K562 (cell line): ENCODE results near the gene NDST1. TPM values are rescaled to one million over a fixed set of nuclear protein-coding genes. Genes with fewer than 3 reads are reported as not detected.

Experiments
- ATAC-seq: fragments of 200-7000 bp; cut with Tn5 transposase; 3 replicates; pipeline ENCODE4 v1.9.1; 2020; ENCODE audit warnings: moderate library complexity
- BruUV-seq: library from RNA; stranded (reverse); fragments of 400-500 nt; replicated peaks from 2 replicates; lab custom pipeline; 2021; lab: Mats Ljungman, UMichigan
- CTCF ChIA-PET: fragments of 300-600 bp; formaldehyde crosslinking; extraction: SDS; loops from one replicate; lab custom pipeline; 2021; ENCODE audit warnings: low intra/inter-chr PET ratio; lab: Yijun Ruan, JAX
- POLR2A ChIA-PET: fragments of 300-600, 350-650 bp; sonication (Branson Sonifier 250); formaldehyde crosslinking; extraction: SDS; loops from one replicate; lab custom pipeline; 2021; ENCODE audit warnings: antibody characterized with exemption, inconsistent platforms; lab: Yijun Ruan, JAX
- DNase-seq, 4 experiments: peaks; one replicate each; pipeline versions ENCODE4 v3.0.0 to v3.0.0-alpha.2; 2011 to 2018; ENCODE audit warnings: low spot score in 3 of 4, mixed read lengths in 3 of 4; ENCODE audit errors: extremely low read depth in 1 of 4
- FAIRE-seq: peaks from 2 replicates; lab custom pipeline; 2011; peaks lifted over from hg19 to GRCh38; lab: Jason Lieb, UNC
- H2AFZ ChIP-seq: 2 replicates; pipeline ENCODE4 v1.6.0; 2011; ENCODE audit warnings: low read depth, low read length, control low read depth, inconsistent platforms
- H3K27ac ChIP-seq: fragments of 200-600 bp; 3 replicates; pipeline ENCODE4 v1.8.0; 2011; ENCODE audit warnings: low read depth, mild to moderate bottlenecking, control low read depth, inconsistent platforms, low read length, moderate library complexity, mixed read lengths; ENCODE audit errors: extremely low read depth
- H3K27me3 ChIP-seq, 2 experiments: fragments of 300-600 bp in 1 of 2; 2 replicates in 1 of 2; 3 replicates in 1 of 2; pipeline versions ENCODE4 v1.6.0 to v1.8.0; 2011; ENCODE audit warnings: inconsistent platforms in 2 of 2, low read length in 2 of 2, mild to moderate bottlenecking in 1 of 2, mixed read lengths in 1 of 2, moderate library complexity in 1 of 2; ENCODE audit not compliant: control insufficient read depth in 2 of 2, insufficient read depth in 2 of 2
- H3K36me3 ChIP-seq: fragments of 300-600 bp; 3 replicates; pipeline ENCODE4 v1.8.0; 2011; ENCODE audit warnings: mild to moderate bottlenecking, low read length, inconsistent platforms; ENCODE audit not compliant: control insufficient read depth, insufficient read depth
- H3K4me1 ChIP-seq, 2 experiments: fragments of 200-600 bp in 1 of 2; replicated peaks in 1 of 2; 2 replicates in 1 of 2; 3 replicates in 1 of 2; pipeline versions ENCODE4 v1.5.1 to v1.8.0; 2011; ENCODE audit warnings: inconsistent platforms in 2 of 2, low read length in 2 of 2, mild to moderate bottlenecking in 1 of 2, mixed read lengths in 1 of 2, moderate library complexity in 1 of 2; ENCODE audit not compliant: control insufficient read depth in 2 of 2, insufficient read depth in 2 of 2
- H3K4me2 ChIP-seq: 2 replicates; pipeline ENCODE4 v1.6.1; 2011; ENCODE audit warnings: low read length, control low read depth, inconsistent platforms, mixed read lengths; ENCODE audit not compliant: insufficient read depth
- H3K4me3 ChIP-seq: fragments of 200-600 bp; sonication (generic), shearing (Covaris generic); 2 replicates; pipeline ENCODE4 v1.5.1; 2016; ENCODE audit warnings: control low read depth, inconsistent platforms
- H3K79me2 ChIP-seq: fragments of 200-600 bp; 3 replicates; pipeline ENCODE4 v1.8.0; 2011; ENCODE audit warnings: low read length, inconsistent platforms; ENCODE audit not compliant: control insufficient read depth, insufficient read depth
- H3K9ac ChIP-seq, 2 experiments: 2 replicates each; pipeline versions ENCODE4 v1.6.0 to v1.6.1; 2011; ENCODE audit warnings: low read depth in 2 of 2, low read length in 2 of 2, control low read depth in 1 of 2, inconsistent platforms in 1 of 2, mild to moderate bottlenecking in 1 of 2, mixed read lengths in 1 of 2; ENCODE audit not compliant: insufficient read depth in 1 of 2
- H3K9me1 ChIP-seq: one replicate; pipeline ENCODE4 v1.6.0; 2011; ENCODE audit warnings: inconsistent platforms, mild to moderate bottlenecking, low read length, moderate library complexity; ENCODE audit not compliant: control insufficient read depth, insufficient read depth
- H3K9me3 ChIP-seq: replicated peaks from 2 replicates; pipeline ENCODE4 v1.5.1; 2011; ENCODE audit warnings: low read depth, low read length, inconsistent platforms; ENCODE audit not compliant: control insufficient read depth, insufficient read depth
- H4K20me1 ChIP-seq: replicated peaks from 2 replicates; pipeline ENCODE4 v1.6.1; 2011; ENCODE audit warnings: low read length, inconsistent platforms, mixed read lengths; ENCODE audit not compliant: control insufficient read depth, insufficient read depth
- ATF7 ChIP-seq: fragments of 450-650 bp; IDR thresholded peaks from 2 replicates; pipeline ENCODE4 v1.7.1; 2014; ENCODE audit warnings: mild to moderate bottlenecking, moderate library complexity
- BMI1 ChIP-seq: fragments of 150-350 bp; IDR thresholded peaks from 2 replicates; pipeline ENCODE4 v1.6.1; 2014; ENCODE audit warnings: low read length
- DPF2 ChIP-seq: fragments of 450-650 bp; IDR thresholded peaks from 2 replicates; pipeline ENCODE4 v1.6.1; 2016
- GTF2B ChIP-seq: IDR thresholded peaks from 2 replicates; pipeline ENCODE4 v1.6.1; 2011; ENCODE audit not compliant: insufficient read length; ENCODE audit errors: extremely low read depth
- KDM1A ChIP-seq, 2 experiments: fragments of 450-650 bp; IDR thresholded peaks; 2 replicates each; pipeline ENCODE4 v1.6.1; 2016; ENCODE audit warnings: mild to moderate bottlenecking in 2 of 2
- MCM7 ChIP-seq, 2 experiments: fragments of 450-650 bp; IDR thresholded peaks; 2 replicates each; pipeline ENCODE4 v1.6.1; 2016 to 2018
- MLLT1 ChIP-seq, 2 experiments: fragments of 450-650 bp; IDR thresholded peaks; 2 replicates each; pipeline ENCODE4 v1.6.1; 2016
- MNT ChIP-seq, 2 experiments: fragments of 450-650 bp; conservative IDR thresholded peaks; 2 replicates each; pipeline ENCODE4 v1.6.1; 2017; ENCODE audit warnings: mild to moderate bottlenecking in 2 of 2, moderate library complexity in 2 of 2
- NRF1 ChIP-seq, 2 experiments: fragments of 450-650 bp; IDR thresholded peaks in 1 of 2; conservative IDR thresholded peaks in 1 of 2; 2 replicates each; pipeline ENCODE4 v1.6.1; 2014; ENCODE audit warnings: mild to moderate bottlenecking in 2 of 2
- PHB ChIP-seq: fragments of 250-450 bp; sonication (Bioruptor Pico); IDR thresholded peaks from 2 replicates; pipeline ENCODE4 v1.5.0; 2021
- PHF20 ChIP-seq: fragments of 450-650 bp; IDR thresholded peaks from 2 replicates; pipeline ENCODE4 v1.6.1; 2018; ENCODE audit not compliant: partially characterized antibody
- PKNOX1 ChIP-seq: fragments of 450-650 bp; IDR thresholded peaks from 2 replicates; pipeline ENCODE4 v1.6.1; 2016
- POLR2A ChIP-seq: fragments of 450-650 bp; conservative IDR thresholded peaks from 2 replicates; pipeline ENCODE4 v1.6.1; 2016
- POLR2AphosphoS5 ChIP-seq: IDR thresholded peaks from 2 replicates; pipeline ENCODE4 v1.6.1; 2011; ENCODE audit warnings: mild to moderate bottlenecking, low read depth, low read length, moderate library complexity; ENCODE audit not compliant: control insufficient read depth, insufficient read depth
- SMARCC2 ChIP-seq: fragments of 450-650 bp; IDR thresholded peaks from 2 replicates; pipeline ENCODE4 v1.6.1; 2017; ENCODE audit warnings: antibody characterized with exemption, moderate library complexity, mild to moderate bottlenecking, low read depth
- SNIP1 ChIP-seq: fragments of 450-650 bp; IDR thresholded peaks from 2 replicates; pipeline ENCODE4 v1.7.1; 2017; ENCODE audit warnings: low read depth, mild to moderate bottlenecking
- ZNF124 ChIP-seq: sonication (generic); formaldehyde crosslinking; IDR thresholded peaks from 2 replicates; pipeline ENCODE4 v1.8.1; 2022; ENCODE audit warnings: missing genetic modification reagents
- ZNF174 ChIP-seq: fragments of 250-450 bp; sonication (Bioruptor Pico); IDR thresholded peaks from 2 replicates; pipeline ENCODE4 v1.4.0; 2020; ENCODE audit warnings: mild to moderate bottlenecking
- ZNF253 ChIP-seq: fragments of 250-450 bp; sonication (Bioruptor Pico); conservative IDR thresholded peaks from 2 replicates; pipeline ENCODE4 v1.6.1; 2021; ENCODE audit warnings: mild to moderate bottlenecking
- ZNF57 ChIP-seq: fragments of 450-650 bp; formaldehyde crosslinking; IDR thresholded peaks from 2 replicates; pipeline ENCODE4 v1.4.0; 2020; ENCODE audit warnings: mild to moderate bottlenecking, moderate library complexity
- ZZZ3 ChIP-seq: fragments of 450-650 bp; IDR thresholded peaks from 2 replicates; pipeline ENCODE4 v1.6.1; 2016; ENCODE audit warnings: antibody characterized with exemption, mild to moderate bottlenecking, moderate library complexity
- WGBS: fragments of 100-300 bp; shearing (Covaris generic); methylation state at CpG from one replicate; pipeline ENCODE4 v1.1.6; 2016; ENCODE audit warnings: low coverage, mixed read lengths; ENCODE audit not compliant: insufficient coverage; ENCODE audit errors: missing lambda C conversion rate; 5-methylcytosine and 5-hydroxymethylcytosine counted together
- in situ Hi-C: fragments of 300-500 bp; cut with MboI; formaldehyde crosslinking; loops from 4 replicates; pipeline ENCODE4 v1.15.0; 2018; ENCODE audit warnings: inconsistent platforms, mixed read lengths
- intact Hi-C: fragments of 100-400 bp; cut with micrococcal nuclease; formaldehyde crosslinking; loops from 2 replicates; pipeline ENCODE4 v1.14.2; 2022
- polyA plus RNA-seq, 8 experiments: library from polyadenylated mRNA; depleted of rRNA in 4 of 8; stranded (reverse) in 5 of 8; unstranded in 3 of 8; fragments of >200 nt; fragmentation: Nextera tagmentation in 2 of 8; fragmentation: Illumina TruSeq in 1 of 8; extraction: Ambion mirVana in 2 of 8; extraction: Trizol in 1 of 8; gene quantifications; 2 replicates each; pipeline versions ENCODE4 v1.2.1 to v1.2.3, GENCODE V29; 2011 to 2014; ENCODE audit warnings: inconsistent platforms in 1 of 8, missing spikeins in 1 of 8
- total RNA-seq, 7 experiments: library from RNA; depleted of rRNA in 6 of 7; stranded (reverse); fragments of >200 nt in 6 of 7; fragmentation: Illumina TruSeq in 2 of 7; extraction: Trizol in 2 of 7; gene quantifications; 2 replicates each; pipeline versions ENCODE4 v1.2.1 to v1.2.3, GENCODE V29; 2011 to 2021; ENCODE audit warnings: low replicate concordance in 1 of 7

The NDST1 gene
- total and polyA plus RNA-seq, 9 of the 15 experiments (the other 6 are each of a cell fraction or from before 2014, with no cell fraction given), result 0.38 to 47.9 (median 9.9) TPM

- WGBS, result 41% methylated on average over 10 of the region's 10 CpGs
- no TSS peak for BruUV-seq
- Histone ChIP-seq H3K79me2 (no peaks in the 10 kb centered on the region), H3K9ac (no peak overlapping the region), H3K9me3 (no peaks in the 10 kb centered on the region), H3K4me1 (peaks cover 5 to 32% of the 10 kb centered on the region in 2 experiments; a peak in 4 of 5 replicates), H3K9me1 (no peaks in the 10 kb centered on the region), H3K27ac (no peak overlapping the region), H3K4me3 (no peak overlapping the region), H4K20me1 (no peaks in the 10 kb centered on the region; the same call in 1 of the 2 replicates), H3K27me3 (peaks cover 11 to 58% of the 10 kb centered on the region in 2 experiments; a peak in 3 of 5 replicates), H2AFZ (no peak overlapping the region), H3K4me2 (no peak overlapping the region), H3K36me3 (no peaks in the 10 kb centered on the region)
- DNase-seq, result no peak
- CTCF ChIA-PET, result interaction anchor here (0.8 kb wide), 1 partner anchor 270 kb away, joined by 3 read pairs; no protein-coding TSS in a partner anchor
- POLR2A ChIA-PET, result interaction anchor here (1.3 kb wide), 1 partner anchor 126 kb away, joined by 3 read pairs; no protein-coding TSS in a partner anchor
- no peak for ATAC-seq
- FAIRE-seq, result no peak
- in situ Hi-C loops, result no loop called here
- intact Hi-C loops, result no loop called here
- TF ChIP-seq ZNF124 (no peak), ZNF253 (CRISPR knock-in tag) (no peak), DPF2 (no peak), ZNF174 (no peak), POLR2AphosphoS5 (no peak), PKNOX1 (no peak), SNIP1 (no peak), MCM7 (IDR thresholded peaks at IDR 0.05) (no peak), PHF20 (peak; percentile 19), NRF1 (conservative IDR thresholded peaks at IDR 0.05 in 1 of 2, IDR thresholded peaks at IDR 0.05 in 1 of 2) (no peak), PHB (no peak), ATF7 (no peak), POLR2A (no peak), ZNF57 (CRISPR knock-in tag) (no peak), KDM1A (IDR thresholded peaks at IDR 0.05) (peak in 1 of 2 experiments; percentile 91; a peak in 2 of 4 replicates), MLLT1 (IDR thresholded peaks at IDR 0.05) (no peak), GTF2B (no peak), MNT (conservative IDR thresholded peaks at IDR 0.05) (no peak), ZZZ3 (no peak), BMI1 (no peak), SMARCC2 (no peak)
Observed at GRCh38 chr5:150577378-150578139, 69.6 kb downstream of the NDST1 start.
